Cortex of kidney (tissue), 1 donor: ENCODE measurements around the gene JMJD4.

Experiments
- DNase-seq: peaks from one replicate; lab custom pipeline; 2025; lab: John Stamatoyannopoulos, UW

Gene JMJD4

DNA sequence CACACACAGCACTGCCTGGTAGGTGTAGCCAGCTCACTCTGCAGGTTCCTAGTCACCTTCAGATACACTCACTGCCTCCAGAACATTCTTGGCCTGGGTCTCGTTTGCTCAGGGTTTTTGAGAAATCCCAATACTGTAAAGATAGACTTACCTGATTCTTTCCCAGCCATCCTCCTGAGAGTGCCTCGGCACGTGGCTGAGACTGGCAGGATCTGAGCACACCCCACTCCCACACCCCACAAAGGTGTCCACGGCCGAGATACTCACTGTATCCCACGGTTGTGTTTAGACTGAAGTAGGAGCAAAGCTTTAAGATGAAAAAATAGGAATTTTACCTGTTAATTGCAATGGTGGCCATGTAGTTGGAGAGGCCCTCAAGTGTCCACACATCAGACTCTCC lies 33.5 kb upstream of the JMJD4 start:
- DNase-seq = no peak

DNA sequence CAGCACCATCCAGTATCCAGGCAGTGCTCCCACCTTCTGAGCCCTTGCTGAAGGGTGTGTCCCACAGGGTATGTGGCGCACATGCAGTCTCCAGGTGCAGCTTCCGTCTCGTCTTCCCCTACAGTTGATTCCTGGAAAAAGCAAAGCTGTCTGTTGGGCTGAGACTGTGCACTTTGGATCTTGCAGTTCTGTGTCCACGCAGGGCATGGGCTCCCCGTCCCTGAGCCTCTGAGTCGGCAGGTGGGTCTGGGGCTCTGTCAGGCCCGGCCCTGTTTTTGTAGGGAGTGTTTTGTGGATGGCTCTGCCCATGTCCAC lies 33.0 kb upstream of the JMJD4 start:
- no peak for DNase-seq

DNA sequence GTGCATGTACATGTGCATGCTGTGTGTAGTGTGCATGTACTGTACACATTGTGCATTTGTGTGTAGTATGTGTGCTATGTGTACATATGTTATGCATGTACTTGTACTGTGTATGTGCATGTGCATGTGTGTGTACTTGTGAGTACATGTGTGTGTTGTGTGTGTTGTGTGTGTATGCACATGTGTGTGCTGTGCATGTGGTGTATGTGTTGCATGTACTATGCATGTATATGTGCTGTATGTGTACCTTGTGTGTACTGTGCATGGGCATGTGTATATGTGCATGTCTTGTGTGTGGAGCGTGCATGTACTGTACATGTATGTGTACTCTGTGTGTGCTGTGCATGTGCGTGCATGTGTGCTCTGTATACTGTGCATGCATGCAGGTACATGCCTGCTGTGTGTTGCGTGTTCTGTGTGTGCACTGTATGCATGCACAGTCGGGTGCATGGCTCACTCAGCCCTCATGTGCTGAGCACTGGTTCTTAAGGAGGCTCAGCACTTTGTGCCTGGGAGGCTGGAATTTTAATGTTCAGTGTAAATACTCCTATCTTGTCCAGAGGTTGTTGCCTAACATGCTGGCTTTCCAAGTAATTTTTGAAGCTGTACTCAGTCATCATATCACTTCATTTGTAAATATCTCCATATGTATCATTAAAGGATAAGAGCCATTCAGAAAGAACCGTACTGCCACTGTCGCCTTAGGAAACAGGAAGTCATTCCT lies 32.5 kb upstream of the JMJD4 start:
- DNase-seq = no peak

DNA sequence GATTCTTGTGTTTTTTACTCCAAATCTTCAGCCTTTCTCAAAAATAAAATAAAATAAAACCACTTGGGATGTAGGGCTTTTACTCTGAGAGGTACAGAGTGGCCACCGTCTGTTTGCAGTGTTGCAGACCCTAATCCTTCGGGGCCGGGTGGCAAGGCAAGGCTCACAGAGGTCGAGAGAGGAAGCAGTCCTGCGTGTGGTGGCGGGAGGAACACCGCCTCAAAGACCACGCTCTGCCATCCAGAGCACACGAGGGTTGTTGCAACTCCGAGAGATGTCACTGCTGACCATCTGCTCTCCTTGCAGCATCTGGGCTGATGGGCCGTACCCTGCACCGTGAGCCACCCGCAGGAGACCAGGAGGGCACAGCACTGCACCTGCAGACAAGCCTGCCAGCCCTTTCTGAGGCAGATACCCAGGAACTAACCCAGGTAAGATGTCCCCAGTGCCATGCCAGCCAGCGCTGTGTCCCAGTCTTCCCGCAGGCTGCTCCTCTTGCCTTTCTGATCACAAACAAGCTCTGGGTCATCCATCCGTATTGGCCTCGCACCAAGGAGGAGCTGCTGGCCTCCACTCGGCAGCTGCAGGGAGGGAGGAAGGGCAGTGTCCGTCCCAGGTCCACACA lies 31.7 kb upstream of the JMJD4 start:
- no peak for DNase-seq

DNA sequence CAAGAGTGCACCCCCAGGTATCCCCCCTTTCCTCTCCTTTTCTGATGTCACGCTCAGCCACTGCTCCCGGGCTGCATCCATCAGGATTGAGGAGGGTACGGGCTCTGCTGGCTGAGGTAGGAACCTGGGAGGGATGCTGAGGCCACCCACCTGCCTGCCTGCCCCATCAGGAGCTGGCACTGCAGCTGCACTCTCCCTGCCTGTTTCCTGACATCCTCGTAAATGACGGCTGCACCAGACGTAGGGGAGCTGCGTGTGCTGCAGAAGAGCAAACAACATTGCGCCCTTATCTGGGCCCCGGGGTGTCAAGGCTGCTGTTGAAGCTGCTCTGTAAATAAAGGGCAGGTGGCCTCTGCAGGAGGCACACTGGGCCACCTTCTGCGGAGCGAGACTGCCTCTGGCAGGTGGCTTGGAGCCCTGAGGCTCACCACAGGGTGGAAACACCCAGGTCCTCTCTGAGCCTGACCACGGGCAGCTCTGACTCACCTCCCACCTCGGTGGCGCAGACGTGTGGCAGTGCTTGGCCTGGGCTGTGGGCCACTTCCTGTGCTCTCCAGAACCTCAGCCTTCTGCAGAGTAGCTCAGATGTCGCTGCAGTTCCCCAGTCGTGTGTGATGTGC lies 31.0 kb upstream of the JMJD4 start:
- no peak for DNase-seq

DNA sequence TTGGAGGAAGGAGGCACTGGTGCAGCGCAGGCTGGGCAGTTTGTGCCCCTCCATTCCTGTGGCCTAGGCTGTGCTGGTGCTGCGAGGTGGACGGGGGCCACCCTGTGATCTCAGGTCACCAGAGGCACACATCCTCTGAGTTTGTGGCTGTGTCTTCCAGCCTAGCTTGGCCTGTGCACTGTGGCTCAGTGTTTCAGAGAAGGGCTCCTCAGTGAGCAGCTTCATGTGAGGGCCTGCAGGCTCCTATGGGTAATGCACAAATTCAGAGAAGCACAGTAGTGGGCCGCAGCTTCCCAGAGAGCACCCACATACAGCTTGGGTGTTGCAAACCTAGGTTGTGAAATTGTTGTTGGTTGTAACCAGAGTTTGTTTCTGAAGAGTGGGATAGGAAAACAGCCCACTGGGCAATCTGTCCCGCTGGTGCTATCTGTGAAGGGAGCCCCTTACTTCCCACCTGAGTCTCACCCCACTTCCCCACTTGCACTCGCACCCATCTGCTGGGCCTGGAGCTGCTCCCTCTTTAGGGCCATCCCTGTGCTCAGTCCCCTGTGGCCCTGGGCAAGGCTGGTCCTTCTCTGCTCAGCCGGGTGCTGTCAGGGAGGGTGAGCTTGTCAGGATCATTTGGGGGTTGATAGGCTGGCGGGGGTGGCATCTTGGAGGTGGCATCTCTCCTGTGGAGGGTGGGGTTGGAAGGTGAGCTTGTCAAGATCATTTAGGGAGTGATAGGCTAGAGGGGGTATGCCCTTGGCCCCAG lies 30.3 kb upstream of the JMJD4 start:
- DNase-seq = no peak

DNA sequence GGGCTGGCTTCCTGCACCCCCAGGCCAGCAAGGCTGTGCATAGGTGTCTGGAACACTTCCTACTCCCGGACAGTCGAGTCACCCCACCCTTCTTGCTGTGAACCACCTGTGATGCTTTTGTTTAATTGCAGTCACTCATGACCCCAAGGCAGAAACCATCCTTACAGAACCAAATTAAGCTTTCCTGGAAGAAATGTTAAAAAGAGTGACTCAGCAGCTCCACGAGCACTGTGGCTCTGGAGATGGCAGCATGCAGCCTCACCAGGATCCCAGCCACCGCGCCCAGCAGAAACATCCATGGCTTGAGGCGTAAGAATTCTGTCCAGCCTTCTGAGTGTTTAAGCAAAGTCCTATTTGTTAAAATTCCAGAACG lies 28.9 kb upstream of the JMJD4 start:
- DNase-seq = no peak

DNA sequence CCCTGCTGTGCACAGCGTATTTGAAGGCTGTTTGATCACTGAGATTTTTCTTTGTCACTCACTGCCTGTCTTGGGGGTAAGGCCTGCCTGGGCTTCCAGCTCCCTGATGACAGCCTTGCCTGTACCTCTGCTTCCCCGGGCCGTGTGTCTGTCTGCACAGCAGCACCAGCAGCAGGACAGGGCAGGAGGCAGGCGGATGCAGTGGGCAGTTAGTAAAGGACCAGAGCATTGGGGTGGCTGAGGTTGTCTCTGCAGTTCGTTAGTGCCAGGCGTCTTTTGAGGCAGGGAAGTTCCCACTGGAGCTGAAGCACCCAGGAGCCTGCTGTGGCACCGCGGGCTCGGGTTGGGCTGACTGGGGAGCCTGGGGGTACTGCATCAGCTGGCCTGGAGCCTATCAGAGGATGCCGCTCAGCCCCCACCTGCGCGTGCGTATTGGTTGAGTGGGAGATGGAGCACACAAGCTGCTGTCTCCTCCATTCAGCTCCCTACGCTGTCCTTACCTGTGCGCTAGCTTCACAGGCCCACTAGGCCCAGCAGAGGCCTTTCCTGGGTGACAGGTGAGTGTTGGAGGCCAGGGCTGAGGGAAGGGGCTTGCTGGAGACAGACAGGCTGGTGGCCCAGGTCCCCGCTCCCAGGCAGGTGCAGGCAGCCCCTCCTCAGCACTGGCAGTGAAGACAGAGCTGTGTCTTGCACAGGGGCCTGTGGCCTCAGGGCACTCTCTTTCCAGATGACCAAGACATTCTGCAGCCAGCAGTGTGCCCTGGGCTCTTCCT lies 28.3 kb upstream of the JMJD4 start:
- no peak for DNase-seq

DNA sequence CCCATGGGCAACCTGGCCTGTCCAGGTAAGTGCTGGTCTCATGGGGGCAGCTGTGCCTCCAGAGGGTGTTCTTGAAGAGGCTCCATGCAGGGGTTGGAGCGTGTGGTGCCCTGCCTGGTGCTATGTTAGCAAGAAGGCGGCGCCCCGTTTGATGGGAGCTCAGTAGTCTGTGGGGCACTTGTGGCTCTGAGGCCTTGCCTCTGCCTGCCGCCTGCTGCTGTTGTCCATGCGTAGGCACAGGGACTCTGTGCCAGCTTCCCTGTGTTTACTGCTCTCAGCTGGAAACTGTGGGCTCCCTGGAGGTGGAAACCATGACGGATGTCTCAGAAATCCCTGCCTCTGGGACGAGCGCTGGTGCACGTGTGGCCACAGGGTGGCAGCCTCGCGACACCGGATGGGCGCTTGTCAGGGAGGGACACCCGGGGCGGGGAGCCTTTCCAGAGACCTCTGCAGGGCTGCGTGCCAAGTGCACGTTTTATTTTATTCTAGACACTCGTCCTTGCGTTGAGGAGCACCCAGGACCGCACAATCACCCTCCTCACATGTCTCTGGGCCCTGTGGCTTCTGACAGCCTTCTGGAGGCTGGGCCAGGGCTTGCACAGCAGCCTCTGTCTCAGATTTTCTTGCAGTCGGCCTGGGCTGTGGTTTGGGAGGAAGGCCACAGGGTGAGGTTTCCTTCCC lies 27.3 kb upstream of the JMJD4 start:
- no peak for DNase-seq

DNA sequence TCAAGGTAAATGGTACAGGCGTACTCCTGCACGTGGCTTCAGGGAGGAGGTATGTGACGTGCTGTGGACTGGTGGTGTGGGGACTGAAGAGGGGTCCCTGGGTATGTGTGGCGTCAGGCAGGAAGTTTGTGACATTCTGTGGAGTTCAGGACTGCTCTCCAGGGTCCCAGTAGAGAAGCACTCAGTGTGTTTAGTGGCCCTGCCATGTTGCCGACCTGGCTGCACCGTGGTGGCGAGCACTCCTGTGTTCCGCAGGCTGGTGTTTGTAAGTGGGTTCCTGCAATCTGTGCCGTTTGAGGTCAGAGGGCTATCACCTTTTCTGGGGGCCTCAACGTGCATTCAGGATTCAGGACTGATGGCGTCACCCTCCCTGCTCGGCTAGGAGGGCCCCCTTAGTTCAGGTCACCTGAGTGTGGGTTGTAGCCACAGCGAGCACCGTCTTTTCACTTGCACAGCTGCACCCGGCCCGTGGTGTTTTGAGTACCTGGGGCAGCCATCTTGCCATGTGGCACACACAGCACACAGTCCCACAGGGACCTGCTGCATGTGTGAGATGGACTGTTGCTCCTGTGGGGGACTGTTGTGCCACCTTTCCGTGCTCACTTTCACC lies 26.6 kb upstream of the JMJD4 start:
- no peak for DNase-seq

DNA sequence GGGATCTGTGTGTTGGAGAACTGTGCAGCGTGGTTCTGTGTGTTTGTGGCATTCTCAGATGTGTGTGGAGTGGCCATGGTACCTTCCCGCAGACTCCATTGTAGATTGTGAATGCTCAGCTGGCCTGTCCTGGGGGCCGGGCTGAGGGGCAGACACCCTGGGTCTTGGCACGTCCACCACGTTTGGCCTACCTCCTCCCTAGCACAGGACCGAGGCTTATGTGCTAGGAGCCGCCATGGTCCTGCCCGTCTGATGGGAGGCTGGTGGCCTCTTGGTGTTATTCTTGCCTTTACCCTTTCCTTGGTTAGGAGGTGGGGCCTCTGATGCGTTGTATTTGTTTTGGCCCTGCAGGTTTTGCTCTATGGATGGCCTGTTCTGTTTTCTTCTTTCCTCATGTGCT lies 25.3 kb upstream of the JMJD4 start:
- DNase-seq = no peak

DNA sequence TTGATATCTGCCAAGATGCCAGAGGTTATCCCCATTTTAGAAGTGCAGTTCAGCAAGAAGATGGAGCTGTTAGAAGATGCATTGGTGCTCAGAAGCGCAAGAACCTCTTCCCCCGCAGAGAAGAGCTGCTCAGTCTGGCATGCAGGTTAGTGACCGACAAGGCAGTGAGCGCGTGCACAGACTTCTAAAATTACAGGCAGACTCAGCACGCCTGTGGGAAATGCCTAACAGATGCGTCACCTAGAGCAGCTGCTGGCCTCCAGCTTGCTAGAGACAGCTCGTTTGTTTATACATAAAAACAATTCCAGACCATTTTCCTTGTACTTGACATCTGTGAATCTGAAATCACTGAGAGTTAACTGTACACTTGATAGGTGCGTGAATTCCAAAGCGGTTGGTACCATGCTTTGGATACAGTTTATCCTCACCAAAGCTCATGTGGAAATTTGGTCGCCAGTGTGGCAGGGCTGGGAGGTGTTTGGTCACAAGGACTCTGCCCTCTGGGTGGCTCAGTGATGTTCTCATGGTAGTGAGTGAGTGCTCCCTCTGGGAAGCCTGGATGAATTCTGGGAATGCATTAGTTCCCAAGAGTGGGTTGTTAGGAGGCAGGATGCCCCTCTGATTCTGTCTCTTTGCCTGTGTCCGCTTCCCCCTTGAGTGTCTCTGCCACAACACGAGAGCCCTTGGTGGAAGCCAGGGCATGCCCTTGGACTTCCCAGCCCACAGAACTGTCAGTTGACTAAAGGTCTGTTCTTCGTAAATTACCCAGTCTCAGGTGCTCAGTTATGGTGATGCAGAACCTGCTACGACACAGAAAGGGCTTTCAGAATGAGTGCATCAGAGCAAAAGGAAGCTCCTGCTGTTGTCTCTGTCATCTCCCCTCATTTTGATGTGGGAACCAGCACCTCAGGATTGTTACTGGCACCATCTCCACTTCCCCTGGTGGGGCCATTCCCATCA lies 24.5 kb upstream of the JMJD4 start:
- DNase-seq = no peak

DNA sequence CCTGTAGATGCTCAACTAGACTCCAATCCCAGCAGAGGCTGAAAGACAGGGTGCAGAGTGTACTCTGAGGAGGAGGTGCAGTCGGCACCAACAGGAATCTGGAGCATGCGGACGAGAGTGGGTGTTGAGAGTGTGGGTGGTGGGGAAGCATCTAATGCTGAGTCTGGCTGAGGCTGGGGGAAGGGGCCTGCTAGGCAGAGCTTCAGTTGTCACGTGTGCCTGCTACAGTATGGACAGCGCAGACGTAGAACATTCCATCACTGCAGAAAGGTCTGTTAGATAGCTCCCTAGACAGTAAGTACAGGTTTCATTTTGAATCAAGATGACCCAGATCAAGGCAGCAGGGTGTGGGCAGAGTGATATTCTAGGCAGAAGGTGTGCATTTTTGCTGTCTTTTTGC lies 23.3 kb upstream of the JMJD4 start:
- no peak for DNase-seq

DNA sequence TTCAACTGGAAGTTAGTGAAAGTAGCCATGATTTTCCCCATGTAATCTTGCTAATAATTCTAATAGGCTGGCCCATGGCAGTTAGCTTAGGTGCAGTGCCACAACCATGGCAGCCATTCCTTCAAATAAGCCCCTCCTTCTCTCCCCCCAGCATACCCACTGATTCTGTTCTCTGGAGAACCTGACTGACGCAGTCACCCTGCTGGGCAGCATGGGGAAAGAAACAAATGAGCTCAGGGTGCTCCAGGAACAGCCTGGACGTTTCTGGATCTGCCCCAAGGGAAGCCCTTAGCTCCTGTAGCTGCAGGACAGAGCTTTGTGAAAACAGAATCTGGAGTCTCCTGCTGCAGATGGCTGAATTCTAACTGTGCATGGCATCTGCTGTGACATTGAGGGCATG lies 22.7 kb upstream of the JMJD4 start:
- DNase-seq = no peak

DNA sequence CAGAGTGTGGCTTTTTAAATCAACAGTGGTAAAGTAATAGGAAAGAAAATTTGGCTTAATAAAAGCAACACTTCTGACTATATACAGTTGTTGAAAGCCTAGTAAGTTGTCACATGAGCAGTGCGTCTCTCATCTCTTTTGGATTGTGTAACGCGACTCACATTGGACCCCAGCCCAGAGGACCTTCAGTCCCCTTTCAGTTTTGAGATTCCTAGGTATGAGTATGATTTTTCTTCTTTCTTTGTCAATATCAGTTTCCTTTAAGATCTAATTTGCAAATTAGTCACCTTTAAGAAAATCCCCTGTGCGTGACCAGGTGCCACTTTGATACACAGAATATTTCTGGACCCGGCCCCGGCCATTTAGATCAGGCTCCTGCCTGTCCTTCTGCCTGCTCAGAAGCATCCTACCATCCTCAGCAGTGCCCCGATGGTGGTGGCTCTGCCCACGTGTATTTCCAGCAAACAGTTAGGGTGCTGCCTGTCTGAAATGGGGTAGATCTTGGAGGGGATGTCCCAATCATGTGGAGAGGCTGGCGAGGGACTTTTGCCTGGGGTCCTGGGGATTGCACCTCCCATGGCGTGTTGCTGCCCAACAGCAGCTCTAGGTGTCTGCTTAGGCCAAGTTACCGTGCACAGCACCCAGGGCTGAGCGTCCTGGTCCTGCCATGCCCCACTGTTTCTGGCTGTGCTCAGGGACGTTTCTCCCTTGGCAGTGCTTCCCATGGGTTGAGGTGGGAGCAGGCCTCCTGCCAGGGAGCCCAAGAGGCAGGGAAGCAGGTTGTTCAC lies 21.3 kb upstream of the JMJD4 start:
- DNase-seq = no peak

DNA sequence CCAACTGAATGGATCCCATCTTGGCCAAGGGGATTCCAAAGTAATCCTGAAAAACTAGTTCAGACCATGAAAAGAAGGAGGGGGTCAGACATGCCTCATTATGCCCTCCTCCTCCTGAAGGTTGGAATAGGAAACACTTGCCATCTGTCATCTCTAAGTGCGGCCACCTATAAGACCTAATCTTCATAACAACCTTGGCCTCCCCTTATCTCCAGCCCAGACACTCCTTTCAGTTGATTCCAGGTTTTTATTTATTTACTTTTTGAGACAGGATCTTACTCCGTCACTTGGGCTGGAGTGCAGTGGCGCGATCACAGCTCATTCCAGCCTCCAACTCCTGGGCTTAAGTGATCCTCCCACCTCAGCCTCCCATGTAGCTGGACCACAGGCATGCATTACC lies 19.9 kb upstream of the JMJD4 start:
- DNase-seq = no peak

DNA sequence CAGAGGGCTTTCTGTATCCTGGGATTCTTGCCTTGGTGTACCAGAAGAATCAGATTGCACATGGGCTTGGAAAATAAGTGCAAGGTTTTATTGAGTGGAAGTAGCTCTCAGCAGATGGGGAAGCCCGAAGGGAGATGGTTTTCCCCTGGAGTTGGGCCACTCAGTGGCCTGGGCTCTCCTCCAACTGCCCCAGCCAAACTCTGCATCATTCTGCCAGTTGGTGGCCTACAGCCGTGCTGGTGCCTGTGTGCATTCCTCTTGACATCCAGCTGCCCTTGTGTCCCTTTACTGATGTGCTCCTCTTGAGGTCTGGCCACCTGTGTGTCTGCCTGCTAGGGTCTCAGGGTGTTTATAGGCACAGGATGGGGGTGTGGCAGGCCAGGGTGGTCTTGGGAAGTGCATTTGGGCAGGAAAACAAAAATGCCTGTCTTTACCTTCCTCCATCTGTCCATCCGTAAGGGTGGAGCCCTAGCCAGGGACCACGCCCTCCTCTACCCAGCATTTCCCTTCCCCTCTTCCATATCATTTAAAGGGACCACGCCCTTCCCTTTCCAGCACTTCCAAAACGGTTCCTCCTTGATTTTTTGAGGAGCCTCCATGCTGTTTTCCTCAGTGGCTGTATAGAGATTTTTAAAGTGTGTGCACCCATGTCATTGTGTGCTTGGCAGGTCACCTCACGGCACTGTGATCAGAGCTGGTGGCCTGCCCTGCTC lies 19.1 kb upstream of the JMJD4 start:
- no peak for DNase-seq

DNA sequence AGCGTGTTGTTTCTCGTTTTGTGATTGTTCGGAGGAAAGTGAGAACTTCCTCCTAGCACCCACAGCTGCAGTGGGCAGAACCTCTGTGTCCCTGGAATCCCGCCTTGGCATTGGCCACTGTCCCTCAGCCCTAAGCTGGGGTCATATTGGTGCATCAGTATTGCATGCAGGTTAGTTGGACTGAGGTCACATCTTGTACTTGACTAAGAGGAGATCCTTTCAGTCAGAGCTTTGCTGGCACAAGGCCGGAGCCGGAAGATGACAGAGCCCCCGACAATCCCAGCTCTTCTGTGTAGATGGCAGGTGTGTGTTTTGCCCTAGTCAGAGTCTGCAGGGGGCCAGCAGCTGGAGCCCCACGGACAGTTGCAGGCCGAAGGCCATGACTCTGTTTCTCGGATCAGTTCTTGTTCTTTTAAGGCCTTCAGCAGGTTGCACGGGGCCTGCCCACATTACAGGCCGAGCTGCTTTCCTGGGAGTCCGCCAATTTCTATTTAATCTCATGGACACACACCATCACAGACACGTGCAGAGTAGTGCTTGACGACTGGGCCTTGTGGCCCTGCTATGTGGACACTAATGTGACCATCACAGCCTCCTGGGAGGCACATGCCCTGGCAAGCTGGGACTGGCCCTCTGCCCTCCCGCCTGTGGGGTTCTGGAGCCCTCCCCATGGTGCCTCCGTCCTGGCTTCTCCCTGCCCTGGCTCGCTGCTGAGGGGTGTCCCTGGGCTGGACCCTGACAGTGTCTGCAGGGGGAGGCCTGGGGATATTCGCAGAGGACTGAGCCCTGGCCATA lies 15.0 kb upstream of the JMJD4 start:
- no peak for DNase-seq
